Measurements from ENCODE around the gene TBC1D22A.
"Not testable (repeated sequence)": the region's sequence is repeated elsewhere in the genome, so short reads cannot be mapped to it uniquely, and the experiment has no call there.

Gene TBC1D22A

DNA sequence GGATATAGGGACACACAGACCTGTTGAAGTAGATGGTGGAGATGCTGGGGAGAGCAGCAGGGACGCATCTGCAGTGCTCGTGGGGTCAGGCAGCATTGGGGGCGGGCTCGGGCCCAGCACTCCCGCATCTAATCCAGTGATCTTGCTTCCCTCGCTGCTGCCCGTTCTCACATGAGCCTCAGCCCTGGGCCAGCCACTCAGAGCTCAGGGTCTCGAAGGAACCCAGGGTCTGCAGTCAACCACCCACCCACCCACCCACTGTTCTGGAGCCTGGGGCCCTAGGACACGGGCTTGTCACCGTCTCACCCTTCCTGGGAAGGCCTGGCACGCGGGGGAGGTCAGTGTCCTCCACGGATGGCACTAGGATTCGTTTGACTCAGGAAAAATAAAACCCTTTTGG is 406.0 kb downstream of the TBC1D22A start:
- H3K4me3 ChIP-seq (ENCODE audit: insufficient read depth, low read depth, low read length, poor library complexity, severe bottlenecking), result no peak overlapping the region
- peaks cover 19% of the 10 kb centered on the region for H3K36me3 ChIP-seq (ENCODE audit: control insufficient read depth, insufficient read depth, low read length)
- H3K27ac ChIP-seq (ENCODE audit: insufficient read depth, low read length, poor library complexity, severe bottlenecking), result no peak overlapping the region
- H3K9me3 ChIP-seq (ENCODE audit: control insufficient read depth, low read length), result no peaks in the 10 kb centered on the region
- H3K27me3 ChIP-seq (replicated peaks; ENCODE audit: control insufficient read depth, insufficient read depth, low read length, poor library complexity, severe bottlenecking), result no peaks in the 10 kb centered on the region
- DNase-seq, result no peak
- H3K4me1 ChIP-seq (ENCODE audit: control insufficient read depth, insufficient read depth, low read length, poor library complexity, severe bottlenecking), result no peaks in the 10 kb centered on the region

- Histone ChIP-seq H3K4me1 (ENCODE audit: control insufficient read depth, insufficient read depth, low read length, poor library complexity, severe bottlenecking) (no peaks in the 10 kb centered on the region), H3K36me3 (ENCODE audit: control insufficient read depth, insufficient read depth, low read length) (peaks cover 21% of the 10 kb centered on the region)
- DNase-seq, result no peak
Observed at GRCh38 chr22:47168900-47169800, 406.7 kb downstream of the TBC1D22A start.

DNA sequence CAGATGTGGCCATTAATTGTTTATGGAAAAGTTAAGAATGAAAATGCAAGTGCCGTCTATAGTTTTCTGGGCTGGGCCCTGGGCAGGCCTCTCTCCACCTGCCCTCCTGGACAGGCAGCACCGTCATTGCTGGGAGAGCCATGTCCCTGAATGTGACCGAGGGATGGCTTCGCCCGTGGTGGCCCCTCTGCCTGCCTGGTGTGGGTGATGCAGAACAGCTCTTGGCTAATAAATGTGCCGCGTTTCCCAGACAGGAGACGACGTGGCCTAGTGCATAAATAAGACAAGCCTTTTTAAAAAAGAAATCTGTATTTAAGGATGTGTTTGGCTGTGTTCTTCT is 407.3 kb downstream of the TBC1D22A start:
- Histone ChIP-seq H3K36me3 (ENCODE audit: control insufficient read depth, insufficient read depth, low read length) (peaks cover 21% of the 10 kb centered on the region), H3K9me3 (ENCODE audit: control insufficient read depth, low read length) (no peaks in the 10 kb centered on the region), H3K27ac (ENCODE audit: insufficient read depth, low read length, poor library complexity, severe bottlenecking) (no peak overlapping the region), H3K27me3 (replicated peaks; ENCODE audit: control insufficient read depth, insufficient read depth, low read length, poor library complexity, severe bottlenecking) (no peaks in the 10 kb centered on the region), H3K4me3 (ENCODE audit: insufficient read depth, low read depth, low read length, poor library complexity, severe bottlenecking) (no peak overlapping the region), H3K4me1 (ENCODE audit: control insufficient read depth, insufficient read depth, low read length, poor library complexity, severe bottlenecking) (no peaks in the 10 kb centered on the region)
- no peak for DNase-seq

More at GRCh38 chr22:47168900-47169800, 406.7 kb downstream of the TBC1D22A start:
- no peaks in the 10 kb centered on the region for H3K9me3 ChIP-seq (ENCODE audit: control insufficient read depth, low read length)
- no peaks in the 10 kb centered on the region for H3K27me3 ChIP-seq (replicated peaks; ENCODE audit: control insufficient read depth, insufficient read depth, low read length, poor library complexity, severe bottlenecking)
- H3K27ac ChIP-seq (ENCODE audit: insufficient read depth, low read length, poor library complexity, severe bottlenecking), result no peak overlapping the region
- no peak overlapping the region for H3K4me3 ChIP-seq (ENCODE audit: insufficient read depth, low read depth, low read length, poor library complexity, severe bottlenecking)

GRCh38 chr22:47170511-47171440 is 408.3 kb downstream of the TBC1D22A start:
- DNase-seq; H3K27ac ChIP-seq (ENCODE audit: insufficient read depth, low read length, poor library complexity, severe bottlenecking); H3K27me3 ChIP-seq (replicated peaks; ENCODE audit: control insufficient read depth, insufficient read depth, low read length, poor library complexity, severe bottlenecking); H3K9me3 ChIP-seq (ENCODE audit: control insufficient read depth, low read length); H3K4me3 ChIP-seq (ENCODE audit: insufficient read depth, low read depth, low read length, poor library complexity, severe bottlenecking); H3K4me1 ChIP-seq (ENCODE audit: control insufficient read depth, insufficient read depth, low read length, poor library complexity, severe bottlenecking): not testable (repeated sequence)
- H3K36me3 ChIP-seq (ENCODE audit: control insufficient read depth, insufficient read depth, low read length), result peaks cover 18% of the 10 kb centered on the region

DNA sequence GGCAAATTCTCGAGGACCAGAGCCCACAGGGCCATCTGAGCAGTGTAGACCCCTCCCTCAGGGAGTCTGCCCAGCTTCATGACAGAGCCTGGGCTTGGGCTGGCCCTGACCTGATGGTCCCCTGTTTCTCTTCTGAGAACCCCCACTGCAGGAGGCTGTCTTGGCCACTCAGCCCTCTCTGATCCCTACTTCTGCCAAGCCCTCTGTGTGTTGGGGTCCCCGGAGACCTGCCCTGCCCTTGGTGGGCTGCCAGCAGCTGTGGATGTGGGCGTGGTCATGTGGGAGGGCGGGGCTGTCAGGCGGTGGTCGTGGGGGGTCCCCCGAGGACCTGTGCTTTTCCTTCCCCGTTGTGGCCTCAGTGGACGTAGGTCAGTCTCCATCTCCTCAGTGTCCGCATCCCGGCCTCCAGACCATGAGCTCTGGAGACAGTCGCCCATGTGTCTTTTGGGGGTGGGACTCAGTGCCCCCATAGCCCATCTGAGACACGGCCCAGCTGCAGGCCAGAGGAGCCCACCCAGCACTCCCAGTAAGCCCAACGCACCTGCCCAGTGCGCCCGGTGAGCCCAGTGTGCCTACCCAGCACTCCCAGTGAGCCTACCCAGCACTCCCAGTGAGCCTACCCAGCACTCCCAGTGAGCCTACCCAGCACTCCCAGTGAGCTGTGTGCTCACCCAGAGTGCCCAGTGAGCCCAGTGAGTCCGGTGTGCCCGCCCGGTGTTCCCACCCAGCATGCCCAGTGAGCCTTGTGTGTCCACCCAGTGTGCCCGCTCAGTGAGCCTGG is 409.2 kb downstream of the TBC1D22A start:
- no peaks in the 10 kb centered on the region for H3K4me1 ChIP-seq (ENCODE audit: control insufficient read depth, insufficient read depth, low read length, poor library complexity, severe bottlenecking)
- peaks cover 18% of the 10 kb centered on the region for H3K36me3 ChIP-seq (ENCODE audit: control insufficient read depth, insufficient read depth, low read length)
- no peak overlapping the region for H3K4me3 ChIP-seq (ENCODE audit: insufficient read depth, low read depth, low read length, poor library complexity, severe bottlenecking)
- H3K27ac ChIP-seq (ENCODE audit: insufficient read depth, low read length, poor library complexity, severe bottlenecking), result no peak overlapping the region
- no peaks in the 10 kb centered on the region for H3K27me3 ChIP-seq (replicated peaks; ENCODE audit: control insufficient read depth, insufficient read depth, low read length, poor library complexity, severe bottlenecking)
- no peaks in the 10 kb centered on the region for H3K9me3 ChIP-seq (ENCODE audit: control insufficient read depth, low read length)
- no peak for DNase-seq

DNA sequence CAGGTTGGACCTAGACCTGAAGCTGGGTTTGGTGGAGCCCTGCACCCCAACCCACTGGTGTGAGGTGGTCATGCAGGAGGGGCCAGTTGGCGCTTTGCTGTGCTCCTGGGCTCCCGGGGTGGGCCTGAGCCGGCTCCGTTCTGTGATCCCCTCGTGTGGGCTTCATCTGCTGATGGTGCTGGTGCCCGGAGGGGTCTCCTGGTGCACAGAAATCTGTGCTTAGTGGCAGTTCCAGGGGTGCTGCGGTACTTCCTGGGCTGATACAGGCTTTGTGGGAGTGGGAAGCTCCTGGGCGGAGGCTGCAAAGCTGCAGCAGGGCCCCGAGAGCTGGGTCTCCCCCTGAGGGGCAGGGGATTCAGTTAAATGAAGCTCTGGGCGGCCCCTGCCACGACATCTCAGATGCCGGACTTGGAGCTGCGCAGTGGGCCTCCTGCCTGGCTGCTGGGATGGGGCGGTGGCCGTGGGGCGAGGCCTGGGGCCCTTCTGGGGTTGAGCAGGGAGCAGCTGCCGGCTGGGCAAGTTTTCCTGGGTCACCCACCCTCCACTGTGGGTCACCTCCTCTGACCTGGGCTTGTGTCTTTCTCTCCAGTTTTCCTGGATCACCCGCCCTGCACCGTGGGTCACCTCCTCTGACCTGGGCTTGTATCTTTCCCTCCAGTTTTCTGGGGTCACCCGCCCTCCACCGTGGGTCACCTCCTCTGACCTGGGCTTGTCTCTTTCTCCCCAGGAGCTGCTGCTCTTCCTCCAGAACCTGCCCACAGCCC is 410.5 kb downstream of the TBC1D22A start:
- Histone ChIP-seq H3K36me3 (ENCODE audit: control insufficient read depth, insufficient read depth, low read length) (peaks cover 9% of the 10 kb centered on the region), H3K27me3 (replicated peaks; ENCODE audit: control insufficient read depth, insufficient read depth, low read length, poor library complexity, severe bottlenecking) (no peaks in the 10 kb centered on the region), H3K4me1 (ENCODE audit: control insufficient read depth, insufficient read depth, low read length, poor library complexity, severe bottlenecking) (no peaks in the 10 kb centered on the region), H3K4me3 (ENCODE audit: insufficient read depth, low read depth, low read length, poor library complexity, severe bottlenecking) (no peak overlapping the region), H3K27ac (ENCODE audit: insufficient read depth, low read length, poor library complexity, severe bottlenecking) (no peak overlapping the region), H3K9me3 (ENCODE audit: control insufficient read depth, low read length) (no peaks in the 10 kb centered on the region)
- DNase-seq, result no peak

DNA sequence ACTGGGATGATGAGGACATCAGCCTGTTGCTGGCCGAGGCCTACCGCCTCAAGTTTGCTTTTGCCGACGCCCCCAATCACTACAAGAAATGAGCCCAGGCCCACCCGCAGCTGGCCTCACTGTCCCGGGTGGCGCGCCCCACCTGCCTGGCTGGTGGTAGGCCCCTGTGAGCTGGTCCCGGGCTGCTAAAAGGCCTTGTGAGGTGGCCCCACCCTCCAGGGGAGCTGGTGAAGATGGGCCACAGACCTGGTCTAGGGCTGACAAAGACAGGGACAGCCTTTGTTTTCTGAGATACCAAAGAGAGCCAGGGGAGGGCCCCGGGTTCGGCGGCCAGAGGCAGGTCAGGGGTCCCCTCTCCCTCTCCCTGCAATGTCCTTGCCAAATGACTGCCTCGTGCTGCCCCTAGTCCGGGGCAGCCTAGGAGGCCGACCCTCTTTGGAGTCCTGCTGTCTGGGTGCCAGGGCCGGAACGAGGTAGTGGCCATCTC is 411.1 kb downstream of the TBC1D22A start:
- Histone ChIP-seq H3K27ac (ENCODE audit: insufficient read depth, low read length, poor library complexity, severe bottlenecking) (no peak overlapping the region), H3K4me3 (ENCODE audit: insufficient read depth, low read depth, low read length, poor library complexity, severe bottlenecking) (no peak overlapping the region), H3K9me3 (ENCODE audit: control insufficient read depth, low read length) (no peaks in the 10 kb centered on the region), H3K36me3 (ENCODE audit: control insufficient read depth, insufficient read depth, low read length) (peaks cover 9% of the 10 kb centered on the region), H3K4me1 (ENCODE audit: control insufficient read depth, insufficient read depth, low read length, poor library complexity, severe bottlenecking) (no peaks in the 10 kb centered on the region), H3K27me3 (replicated peaks; ENCODE audit: control insufficient read depth, insufficient read depth, low read length, poor library complexity, severe bottlenecking) (no peaks in the 10 kb centered on the region)
- DNase-seq, result no peak

DNA sequence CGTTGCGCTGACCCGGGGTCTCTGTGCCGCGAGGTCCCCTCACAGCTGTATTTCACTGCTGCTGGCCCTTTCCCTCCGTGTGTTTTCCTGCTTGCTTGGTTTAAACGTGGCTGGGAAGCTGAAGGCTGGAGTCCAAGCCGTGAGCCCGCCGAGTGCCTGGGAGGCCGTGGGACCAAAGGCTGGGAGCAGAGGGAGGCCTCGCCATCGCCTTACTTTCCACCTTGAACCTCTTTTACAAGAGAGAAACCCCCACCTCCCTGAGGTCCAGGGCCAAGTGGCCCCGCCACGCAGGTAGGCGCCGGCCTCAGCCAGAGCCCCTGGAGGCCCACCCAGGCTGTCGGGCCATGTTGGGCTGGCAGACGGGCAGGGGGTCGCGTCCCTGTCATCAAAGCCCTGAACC is 411.6 kb downstream of the TBC1D22A start:
- no peaks in the 10 kb centered on the region for H3K27me3 ChIP-seq (replicated peaks; ENCODE audit: control insufficient read depth, insufficient read depth, low read length, poor library complexity, severe bottlenecking)
- DNase-seq, result no peak
- no peak overlapping the region for H3K27ac ChIP-seq (ENCODE audit: insufficient read depth, low read length, poor library complexity, severe bottlenecking)
- H3K4me3 ChIP-seq (ENCODE audit: insufficient read depth, low read depth, low read length, poor library complexity, severe bottlenecking), result no peak overlapping the region
- no peaks in the 10 kb centered on the region for H3K9me3 ChIP-seq (ENCODE audit: control insufficient read depth, low read length)
- H3K36me3 ChIP-seq (ENCODE audit: control insufficient read depth, insufficient read depth, low read length), result peaks cover 9% of the 10 kb centered on the region
- H3K4me1 ChIP-seq (ENCODE audit: control insufficient read depth, insufficient read depth, low read length, poor library complexity, severe bottlenecking), result no peaks in the 10 kb centered on the region

GRCh38 chr22:47174671-47175112 is 412.2 kb downstream of the TBC1D22A start:
- DNase-seq, result no peak
- Histone ChIP-seq H3K27ac (ENCODE audit: insufficient read depth, low read length, poor library complexity, severe bottlenecking) (no peak overlapping the region), H3K27me3 (replicated peaks; ENCODE audit: control insufficient read depth, insufficient read depth, low read length, poor library complexity, severe bottlenecking) (no peaks in the 10 kb centered on the region), H3K36me3 (ENCODE audit: control insufficient read depth, insufficient read depth, low read length) (peaks cover 6% of the 10 kb centered on the region), H3K4me3 (ENCODE audit: insufficient read depth, low read depth, low read length, poor library complexity, severe bottlenecking) (no peak overlapping the region), H3K9me3 (ENCODE audit: control insufficient read depth, low read length) (no peaks in the 10 kb centered on the region), H3K4me1 (ENCODE audit: control insufficient read depth, insufficient read depth, low read length, poor library complexity, severe bottlenecking) (no peaks in the 10 kb centered on the region)

Data from effector memory CD4-positive, alpha-beta T cell (primary cell).